GM18868 (cell line): ENCODE data around the gene SLC12A8.

Experiments used
- ATAC-seq: cut with Tn5 transposase; IDR thresholded peaks from one replicate; pipeline ENCODE4 v1.9.1; 2021; ENCODE audit warnings: mild to moderate bottlenecking, moderate library complexity; ENCODE audit not compliant: unreplicated experiment

Gene SLC12A8

GRCh38 chr3:125059488-125060245 lies 152.9 kb downstream of the SLC12A8 start:
- ATAC-seq: no peak

GRCh38 chr3:125058959-125059358 lies 153.6 kb downstream of the SLC12A8 start:
- ATAC-seq: no peak

DNA sequence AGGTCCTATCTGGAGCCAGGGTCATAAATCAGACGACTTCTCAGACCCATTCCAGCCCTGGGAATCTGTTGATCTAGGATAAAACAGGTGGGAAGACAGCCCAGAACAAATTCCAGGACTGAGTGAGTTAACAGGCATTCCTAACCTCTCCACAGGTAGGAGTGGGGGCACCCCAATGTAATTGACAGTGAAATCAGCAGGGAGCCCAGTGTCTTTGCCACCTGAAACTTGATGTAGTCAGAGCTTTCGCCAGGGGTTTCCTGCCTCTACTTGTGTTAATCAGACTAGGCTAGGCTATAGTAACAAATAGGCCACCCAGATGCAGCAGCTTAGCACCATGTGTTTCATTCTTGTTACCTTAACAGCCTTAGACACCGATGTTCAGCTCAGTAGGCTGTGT lies 154.0 kb downstream of the SLC12A8 start:
- no peak for ATAC-seq

DNA sequence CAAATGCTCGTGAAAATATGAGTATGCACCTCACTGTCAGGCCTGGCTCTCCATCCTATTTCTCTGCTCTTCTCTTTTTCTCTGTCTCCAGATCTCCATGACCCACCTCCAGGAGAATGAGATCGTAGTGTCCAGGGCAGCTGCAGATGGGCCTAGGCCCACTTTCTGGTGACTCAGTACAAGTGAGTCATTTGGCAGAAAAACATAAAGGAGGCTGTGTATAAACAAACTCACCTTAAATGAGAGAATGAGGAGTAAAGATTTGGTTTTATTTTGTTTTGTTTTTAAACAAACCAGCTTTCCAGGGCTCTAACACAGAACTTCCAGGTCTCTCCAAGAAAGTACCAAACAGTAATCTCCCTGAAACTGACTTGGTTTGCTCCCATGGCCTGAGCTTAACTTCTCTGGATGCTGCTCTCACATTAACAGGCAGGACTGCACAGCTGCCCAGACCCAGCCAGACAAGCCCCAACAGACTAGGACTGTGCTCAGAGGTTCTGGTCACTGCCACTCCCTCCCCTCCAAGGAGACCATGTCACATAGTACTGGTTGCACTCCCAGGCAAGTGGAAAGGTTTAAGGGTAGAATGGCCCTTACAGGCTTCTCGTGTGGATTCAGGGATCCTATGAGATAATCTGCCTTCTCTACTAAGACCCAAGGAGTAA lies 155.2 kb downstream of the SLC12A8 start:
- ATAC-seq: no peak

GRCh38 chr3:125055913-125056745 lies 156.4 kb downstream of the SLC12A8 start, which contains the start of gene HEG1:
TSS of gene HEG1 (minus strand) at chr3:125055997. CDS start at chr3:125055890, 107 bp downstream.
- ATAC-seq: peak; percentile 64

- ATAC-seq: peak; percentile 9
These were observed 157.1 kb downstream of the SLC12A8 start for GRCh38 chr3:125055331-125055912.

GRCh38 chr3:125054449-125055329 lies 157.9 kb downstream of the SLC12A8 start:
- no peak for ATAC-seq

- no peak for ATAC-seq
These were observed 158.5 kb downstream of the SLC12A8 start for GRCh38 chr3:125054062-125054448.

DNA sequence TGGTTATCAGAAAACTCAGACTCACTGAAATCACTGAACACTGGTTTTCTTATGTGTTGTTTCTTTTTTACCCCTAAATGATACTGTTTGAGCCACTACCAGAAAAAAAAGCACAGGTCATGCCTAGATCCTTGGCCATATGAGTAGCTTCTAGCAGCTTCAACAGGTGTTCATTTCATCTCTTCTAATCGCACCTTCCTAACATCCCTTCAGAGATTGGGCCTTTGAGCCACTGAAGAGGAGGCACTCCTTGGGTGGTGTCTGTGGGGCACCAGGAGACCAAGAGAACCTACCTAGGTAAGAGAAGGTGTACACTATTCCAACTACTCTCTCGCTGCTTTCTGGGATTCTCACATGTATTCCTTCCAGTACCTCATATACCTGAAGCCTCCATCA lies 159.2 kb downstream of the SLC12A8 start:
- no peak for ATAC-seq

DNA sequence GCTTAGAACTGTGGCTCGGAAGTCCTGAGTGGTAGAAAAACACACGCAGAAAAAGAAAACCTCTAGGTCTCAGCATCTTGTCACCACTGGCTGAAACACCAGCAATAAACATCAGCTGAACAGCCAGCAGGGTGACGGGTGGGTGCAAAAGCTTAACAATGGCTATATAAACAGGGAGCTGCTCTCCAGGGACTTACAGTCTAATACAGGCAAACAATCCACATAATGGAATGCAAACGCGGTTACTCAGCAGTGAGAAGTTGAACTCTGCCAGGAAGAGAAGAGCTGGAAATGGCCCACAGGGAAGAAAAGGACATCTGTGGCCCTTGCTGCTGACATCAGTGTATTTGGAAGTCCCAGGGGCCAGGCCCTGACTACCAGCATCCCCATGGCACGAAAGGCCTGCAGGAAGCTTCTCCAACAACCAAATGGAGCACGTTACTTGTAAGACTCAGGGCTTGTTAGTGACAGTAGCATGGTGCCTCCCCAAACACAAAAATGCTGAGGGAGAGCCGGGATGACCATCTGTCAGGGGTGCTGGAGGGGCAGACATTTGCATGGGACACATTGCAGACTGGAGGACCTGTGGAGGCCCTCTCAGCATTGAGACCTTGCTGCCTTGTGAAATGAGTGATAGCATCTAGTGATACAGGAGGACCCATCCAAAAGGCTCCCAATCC lies 159.8 kb downstream of the SLC12A8 start:
- ATAC-seq: no peak

DNA sequence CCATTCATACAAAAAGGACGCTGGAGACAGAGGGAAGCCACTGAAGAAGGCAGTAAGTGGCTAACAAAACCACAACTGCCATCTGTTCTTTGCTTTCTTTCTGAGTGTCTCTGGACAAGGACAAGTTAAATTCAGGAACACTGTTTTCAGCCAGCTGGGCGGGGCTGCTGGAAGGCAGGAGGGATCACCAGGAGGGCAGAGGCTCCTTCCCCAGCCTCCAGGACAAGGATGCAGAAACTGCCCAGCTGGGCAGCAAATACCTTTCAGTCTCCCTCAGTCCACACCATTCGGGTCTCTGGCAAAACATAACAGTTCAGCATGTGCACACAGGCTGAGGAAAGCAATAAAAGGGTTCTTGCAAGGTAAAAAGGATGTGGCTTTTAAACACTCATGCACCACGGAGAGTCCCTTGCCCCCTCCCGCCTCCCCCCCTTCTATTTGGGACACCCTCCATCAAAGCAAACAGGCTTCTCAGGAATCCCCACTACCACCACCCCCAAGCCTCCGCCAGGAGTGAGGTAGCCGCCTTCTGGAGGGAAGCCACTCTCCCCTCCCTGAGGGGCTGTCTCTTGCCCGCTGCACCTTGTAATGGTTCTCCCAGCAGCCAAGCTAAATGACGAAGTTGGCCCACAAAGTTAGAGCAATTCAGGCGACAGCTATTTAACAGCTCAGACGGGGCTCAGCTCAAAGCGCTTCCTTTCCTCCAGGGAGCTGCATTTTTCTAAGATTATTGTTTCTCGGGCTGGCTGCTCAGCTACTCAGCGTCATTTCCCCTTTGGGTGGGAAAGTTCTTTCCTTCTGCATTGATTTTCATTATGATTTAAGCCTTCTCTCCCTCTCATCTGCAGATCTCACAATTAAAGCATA lies 160.6 kb downstream of the SLC12A8 start:
- peak; percentile 33 for ATAC-seq

DNA sequence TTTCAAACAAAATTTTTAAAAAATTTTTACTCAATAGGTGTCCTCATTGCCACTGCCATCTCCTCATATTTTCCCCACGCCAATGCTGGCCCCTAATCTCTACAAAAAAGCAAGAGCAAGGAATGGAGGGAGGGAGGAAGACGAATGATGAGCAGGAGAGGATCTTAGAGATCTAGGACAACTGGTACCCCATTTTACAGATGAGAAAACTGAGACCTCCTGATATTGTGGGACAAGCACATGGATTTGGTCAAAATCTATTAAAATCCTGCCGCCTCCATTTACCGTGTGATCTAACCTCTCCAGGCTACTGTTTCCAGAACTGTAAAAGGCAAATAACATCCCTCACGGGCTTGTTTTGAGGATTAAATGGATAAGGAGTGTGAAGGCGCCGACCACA lies 161.3 kb downstream of the SLC12A8 start:
- no peak for ATAC-seq

DNA sequence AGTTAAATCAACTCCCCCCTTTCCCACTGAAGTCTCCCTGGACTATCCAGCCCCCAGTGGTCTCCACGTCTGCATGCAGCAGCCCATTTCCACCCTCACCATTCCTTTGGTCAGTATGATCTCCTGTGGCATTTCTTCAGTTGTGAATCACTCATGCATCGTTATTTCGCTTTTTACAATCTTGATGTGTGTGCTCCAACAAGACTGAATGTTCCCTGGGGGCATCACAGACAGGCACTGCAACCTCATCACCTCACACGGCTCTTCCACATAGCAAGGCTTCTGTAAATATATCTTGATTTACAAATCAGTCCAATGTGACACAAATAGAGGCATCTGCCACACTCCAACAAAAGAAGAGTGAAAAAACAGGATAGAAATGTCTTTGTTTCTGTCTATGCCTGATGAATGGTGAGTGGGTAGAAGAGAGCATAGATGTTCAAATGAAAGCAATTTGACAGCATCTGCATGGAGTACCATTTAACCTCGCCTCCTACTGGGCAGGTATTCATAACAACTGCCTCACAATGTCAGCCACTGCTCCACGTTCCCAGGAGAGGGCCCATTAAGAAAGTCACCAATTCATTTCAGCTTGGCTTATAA lies 162.0 kb downstream of the SLC12A8 start:
- ATAC-seq: no peak

GRCh38 chr3:125048282-125048681 lies 164.3 kb downstream of the SLC12A8 start:
- ATAC-seq: no peak

GRCh38 chr3:125045965-125046364 lies 166.6 kb downstream of the SLC12A8 start:
- ATAC-seq: no peak

DNA sequence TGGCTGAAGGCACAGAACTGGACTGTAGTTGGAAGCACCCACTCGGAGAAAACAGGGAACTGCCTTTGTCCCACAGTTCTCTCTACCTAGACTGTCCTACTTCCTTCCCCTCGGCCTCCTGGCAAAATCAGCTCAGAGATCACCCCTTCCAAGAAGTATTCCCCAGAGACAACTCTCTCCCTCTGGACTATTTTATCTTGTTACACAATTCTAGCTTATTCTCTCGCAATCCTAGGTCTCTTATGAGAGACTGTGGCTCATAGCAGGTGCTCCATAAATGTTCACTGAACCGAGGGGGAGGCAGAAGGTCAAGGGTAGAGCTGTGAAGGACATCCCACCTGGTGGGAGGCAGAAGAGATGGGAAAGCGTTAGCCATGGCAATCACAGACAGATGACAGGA lies 167.4 kb downstream of the SLC12A8 start:
- ATAC-seq: no peak

DNA sequence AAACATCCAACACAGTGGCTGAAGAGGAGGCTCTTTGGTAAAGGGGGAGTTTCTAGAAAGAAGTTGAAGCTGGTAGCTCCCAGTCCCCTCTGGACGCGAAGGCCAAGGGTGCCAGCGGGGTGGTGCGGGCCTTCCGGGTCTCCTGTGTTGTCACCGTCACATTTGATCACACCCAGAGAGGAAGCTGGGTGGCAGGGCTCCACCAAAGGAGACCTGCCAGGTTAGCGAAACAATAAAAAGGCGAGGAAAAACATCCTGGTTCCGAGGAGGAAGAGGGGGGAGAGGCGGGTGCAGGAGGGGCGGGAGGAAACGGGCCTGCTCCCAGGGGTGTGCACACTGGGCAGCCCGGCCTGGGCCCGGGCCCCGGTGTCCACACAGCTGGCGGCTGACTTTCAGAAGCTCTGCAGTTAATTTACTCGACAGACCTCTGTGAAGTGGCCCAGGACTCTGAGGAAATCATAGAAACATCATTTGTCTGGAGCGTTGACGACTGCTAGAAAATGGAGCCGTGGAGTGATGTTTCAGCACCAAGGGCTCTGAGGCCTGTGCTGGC lies 168.9 kb downstream of the SLC12A8 start:
- no peak for ATAC-seq
